HL-60/S4 treated with phorbol 12-myristate 13-acetate at 8.2 ng/mL for 4 days and 3 days (cell line): ENCODE data around the gene LPIN1.
"Not testable (repeated sequence)": the region's sequence is repeated elsewhere in the genome, so short reads cannot be mapped to it uniquely, and the experiment has no call there.

Experiments
- in situ Hi-C: fragments of 300-500 bp; cut with MboI; formaldehyde crosslinking; loops from 2 replicates; pipeline ENCODE4 v1.15.0; 2022; ENCODE audit warnings: low sequenced_read_pairs

Gene LPIN1

DNA sequence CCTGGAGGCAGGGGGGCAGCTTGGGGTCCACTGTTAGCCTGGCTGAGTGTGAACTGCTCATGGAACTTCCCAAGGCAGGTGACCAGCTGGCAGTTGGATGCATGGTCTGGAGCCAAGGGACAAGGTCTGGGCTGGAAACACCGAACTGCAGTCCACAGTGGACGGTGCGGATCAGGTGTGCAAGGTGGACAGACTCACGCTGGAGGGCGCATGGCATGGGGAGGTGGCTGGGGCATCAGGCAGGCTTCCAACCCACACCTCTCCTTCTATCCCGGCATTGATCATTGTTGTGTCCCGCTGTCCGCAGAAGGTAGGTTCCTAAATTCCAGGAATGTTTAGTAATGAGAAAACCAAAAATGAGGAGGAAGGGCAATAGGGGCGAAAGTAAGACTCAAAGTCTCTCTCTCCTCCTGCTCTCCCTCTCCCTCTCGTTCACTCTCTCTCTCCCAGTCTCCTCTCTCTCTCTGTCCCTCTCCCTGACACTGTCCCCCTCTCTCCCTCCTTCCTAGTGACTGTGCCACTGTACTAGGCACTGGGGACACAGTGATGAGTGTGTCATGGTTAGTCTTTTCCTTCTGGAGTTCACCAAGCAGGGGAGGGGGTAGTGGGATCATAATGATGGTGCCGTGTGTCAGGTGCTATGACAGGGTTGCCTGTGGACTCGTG lies 30.3 kb upstream of the LPIN1 start:
- in situ Hi-C loops = no loop called here

DNA sequence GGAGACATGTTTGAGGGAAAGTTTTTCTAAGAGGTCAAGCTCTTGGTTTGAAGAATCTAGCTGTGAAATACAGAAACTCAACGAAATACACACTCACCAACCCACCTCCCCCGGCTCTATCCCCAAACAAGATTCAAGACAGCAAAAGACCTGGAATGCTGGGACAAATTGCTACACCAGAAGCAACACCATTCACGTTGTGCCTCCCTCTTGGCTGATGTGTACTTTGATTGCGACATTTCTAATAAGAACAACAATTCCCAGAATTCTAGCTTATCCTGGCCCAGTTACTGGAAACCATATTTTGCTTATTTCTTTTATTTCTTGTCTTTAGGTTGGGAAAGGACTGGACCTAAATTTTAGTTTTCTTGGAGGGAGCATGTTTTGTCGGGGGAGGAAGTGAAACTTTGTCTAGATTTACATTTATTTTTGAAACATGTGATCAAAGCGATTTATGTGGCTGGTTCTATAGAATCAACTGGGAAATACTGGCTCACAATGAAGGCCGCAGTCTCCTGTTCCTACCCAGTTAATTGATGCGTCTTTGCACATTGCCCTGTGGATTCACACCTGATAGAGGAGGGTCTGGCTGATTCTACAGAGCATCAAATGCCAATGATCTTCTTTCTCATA lies 29.6 kb upstream of the LPIN1 start:
- in situ Hi-C loops = no loop called here

DNA sequence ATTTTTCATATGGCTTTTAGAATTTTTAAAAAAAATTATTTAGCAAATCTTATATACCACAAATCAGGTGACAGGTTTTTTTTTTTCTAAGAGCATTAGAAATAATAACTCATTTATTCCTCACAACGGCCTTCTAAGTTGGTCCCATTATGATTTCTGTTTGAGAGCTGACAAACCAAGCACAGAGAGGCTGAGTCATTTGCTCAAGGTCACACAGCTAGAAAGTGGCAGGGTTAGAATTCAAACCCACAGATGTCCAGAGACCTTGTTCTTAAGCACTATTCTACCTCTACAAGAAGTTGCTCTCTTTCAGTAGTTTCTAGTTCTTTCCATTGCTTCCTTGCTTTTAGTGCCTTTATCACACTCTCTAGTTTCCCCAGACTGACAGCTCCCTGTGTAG lies 28.8 kb upstream of the LPIN1 start:
- in situ Hi-C loops = no loop called here

DNA sequence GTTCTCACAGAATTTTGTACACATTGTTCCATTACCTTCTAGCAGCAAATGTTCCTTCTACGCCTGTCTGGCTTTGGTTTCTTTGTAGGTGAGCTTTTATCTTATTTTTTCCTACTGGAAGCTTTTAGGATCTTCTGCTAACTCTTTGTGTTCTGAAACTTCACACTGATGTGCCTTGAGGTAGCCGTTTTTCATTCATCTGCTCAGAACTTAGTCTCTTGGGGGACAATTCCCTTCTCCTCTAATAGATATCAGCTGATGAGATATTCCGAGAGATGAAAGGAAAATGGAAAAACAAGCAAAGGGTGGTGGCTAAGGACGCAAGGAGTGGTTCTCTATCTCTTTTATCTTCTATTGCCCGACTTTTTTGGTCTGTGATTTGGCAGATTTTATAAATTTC lies 27.8 kb upstream of the LPIN1 start:
- in situ Hi-C loops = no loop called here

DNA sequence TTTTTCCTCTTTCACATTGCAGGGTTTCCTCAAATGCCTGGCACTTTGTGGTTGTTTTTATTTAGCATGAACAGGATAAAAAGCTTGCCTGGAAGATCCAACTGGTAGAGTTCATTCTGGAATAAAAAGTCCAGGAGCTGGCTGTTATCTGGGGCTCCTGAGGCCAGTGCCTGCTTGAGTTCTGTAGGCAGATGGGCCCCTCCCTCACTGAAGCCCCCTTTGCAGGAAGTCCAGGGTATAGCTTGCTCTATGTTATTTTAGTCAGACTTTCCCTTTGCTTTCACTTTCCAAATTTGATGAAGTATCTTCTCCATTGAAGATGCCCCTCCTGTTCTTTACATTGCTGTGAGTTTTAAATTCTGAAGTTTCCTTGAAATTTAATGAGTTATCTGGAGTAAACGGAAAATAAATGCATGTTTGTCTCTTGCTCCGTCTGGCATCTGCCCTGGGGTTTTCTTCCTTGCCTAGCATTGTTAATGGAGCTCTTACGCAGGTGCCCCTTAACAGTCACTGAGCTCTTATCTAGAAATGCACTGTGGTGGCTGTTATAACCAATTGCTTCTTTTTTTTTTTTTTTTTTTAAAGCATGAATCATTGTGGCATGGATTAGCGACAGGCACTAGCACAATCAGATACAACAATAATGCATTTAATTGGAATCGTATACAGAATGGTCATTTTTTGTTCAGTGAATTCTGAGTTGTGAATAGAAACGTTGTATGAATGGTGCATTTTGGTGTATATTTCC lies 27.0 kb upstream of the LPIN1 start:
- in situ Hi-C loops = no loop called here

DNA sequence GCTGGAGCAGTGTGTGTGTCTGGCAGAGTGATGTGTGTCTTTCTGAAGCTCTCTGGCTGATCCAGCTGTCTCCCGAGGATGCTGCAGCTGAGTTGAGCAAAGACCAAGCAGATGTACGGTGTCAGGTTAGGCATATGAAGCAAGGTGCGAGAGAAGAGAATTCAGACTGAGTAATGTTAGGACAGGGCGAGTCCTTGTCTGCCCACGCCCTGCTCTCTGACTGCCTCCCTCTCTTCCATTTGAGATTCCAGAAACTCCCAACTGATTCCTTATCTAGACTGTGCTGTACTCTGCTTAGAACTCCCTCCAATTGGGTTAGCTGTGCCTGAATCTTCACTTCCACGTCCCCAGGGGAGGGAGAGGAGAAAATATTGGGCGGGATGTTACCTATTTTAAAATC lies 25.7 kb upstream of the LPIN1 start:
- in situ Hi-C loops = no loop called here

DNA sequence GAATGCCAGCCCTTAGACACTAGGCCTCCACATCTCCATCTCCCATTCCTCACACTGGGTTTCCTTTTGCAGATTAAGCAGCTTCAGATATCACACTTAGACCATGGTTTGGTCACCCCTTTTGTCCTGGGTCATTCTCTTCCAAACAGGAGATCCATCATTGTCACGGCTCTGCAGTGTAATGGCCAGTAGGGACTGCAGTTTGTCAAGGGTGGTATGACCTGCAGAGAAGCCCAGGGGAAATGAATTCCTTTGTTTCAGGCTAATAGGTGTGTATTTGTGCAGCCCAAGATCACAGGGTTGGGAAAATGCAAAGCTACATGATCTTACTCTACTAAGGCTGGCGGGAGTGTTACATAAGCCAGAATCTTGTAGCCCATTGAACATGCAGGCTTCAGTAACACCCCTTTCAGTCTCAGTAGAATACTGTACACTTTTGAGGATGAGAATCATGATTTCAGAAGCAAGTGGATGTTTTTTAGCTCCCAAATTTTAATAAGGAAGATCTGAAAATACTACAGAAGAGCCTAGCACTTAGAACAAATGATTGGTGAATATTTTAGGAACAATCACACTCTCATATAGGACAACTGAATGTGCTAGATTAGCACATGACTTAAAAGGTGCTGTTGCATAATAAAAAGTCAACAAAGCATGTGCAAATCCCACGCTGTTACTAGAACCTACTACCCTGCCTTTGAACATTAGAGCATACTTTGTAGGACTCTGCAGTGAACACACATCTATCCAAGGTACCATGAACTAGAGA lies 24.0 kb upstream of the LPIN1 start:
- in situ Hi-C loops = no loop called here

DNA sequence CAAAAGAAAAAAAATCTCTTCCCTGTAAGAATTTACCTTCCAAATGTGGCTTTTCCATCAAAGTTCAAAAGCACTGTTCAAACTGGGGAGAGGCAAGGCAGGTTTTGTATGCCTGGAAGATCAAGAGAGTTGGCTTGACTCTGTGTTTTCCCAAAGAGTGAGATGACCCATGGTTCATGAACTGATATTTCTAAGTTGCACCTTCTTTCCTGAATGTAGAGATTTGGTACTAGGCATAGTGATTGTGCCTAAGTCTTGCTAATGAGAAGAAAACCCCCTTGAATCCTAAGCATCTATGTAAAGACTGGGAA lies 23.4 kb upstream of the LPIN1 start:
- in situ Hi-C loops = no loop called here

DNA sequence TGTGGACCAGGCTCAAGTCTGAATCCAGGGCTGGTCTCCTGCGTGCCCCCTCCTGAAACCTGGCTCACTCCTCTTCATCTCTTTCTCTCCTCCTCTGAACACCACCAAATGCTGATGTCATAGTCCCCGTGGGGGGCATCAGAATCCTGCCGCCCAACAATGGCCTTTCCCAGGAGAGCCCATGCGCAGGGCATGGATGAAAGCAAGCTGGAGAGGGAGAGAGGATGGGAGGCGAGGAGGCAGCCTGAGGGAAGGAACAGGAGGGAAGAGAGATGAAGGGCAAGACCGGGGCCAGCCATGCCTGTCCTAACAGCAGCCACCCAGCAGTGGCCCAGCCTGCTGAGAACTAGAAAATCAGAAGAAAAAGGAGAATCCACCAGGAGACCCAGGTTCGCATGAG lies 22.3 kb upstream of the LPIN1 start:
- in situ Hi-C loops = no loop called here

DNA sequence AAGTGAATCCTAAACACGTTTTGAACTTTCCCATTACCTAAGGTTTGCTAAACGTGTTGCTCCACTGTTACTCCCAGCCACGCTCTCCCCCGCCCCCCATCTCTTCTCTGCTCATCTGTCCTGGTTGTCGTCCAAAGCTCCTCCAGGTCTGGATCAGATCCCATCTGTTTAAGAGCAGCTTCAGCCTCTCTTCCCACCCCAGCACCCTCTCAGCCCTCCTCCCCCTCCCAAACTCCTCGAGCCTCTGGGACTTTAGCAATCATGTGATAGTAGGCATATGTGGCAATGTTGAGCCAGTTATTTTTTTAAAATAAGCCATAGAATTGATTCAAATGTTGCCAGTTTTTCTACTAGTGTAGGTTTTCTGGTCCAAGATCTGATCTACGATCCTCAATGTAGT lies 20.0 kb upstream of the LPIN1 start:
- in situ Hi-C loops = no loop called here

DNA sequence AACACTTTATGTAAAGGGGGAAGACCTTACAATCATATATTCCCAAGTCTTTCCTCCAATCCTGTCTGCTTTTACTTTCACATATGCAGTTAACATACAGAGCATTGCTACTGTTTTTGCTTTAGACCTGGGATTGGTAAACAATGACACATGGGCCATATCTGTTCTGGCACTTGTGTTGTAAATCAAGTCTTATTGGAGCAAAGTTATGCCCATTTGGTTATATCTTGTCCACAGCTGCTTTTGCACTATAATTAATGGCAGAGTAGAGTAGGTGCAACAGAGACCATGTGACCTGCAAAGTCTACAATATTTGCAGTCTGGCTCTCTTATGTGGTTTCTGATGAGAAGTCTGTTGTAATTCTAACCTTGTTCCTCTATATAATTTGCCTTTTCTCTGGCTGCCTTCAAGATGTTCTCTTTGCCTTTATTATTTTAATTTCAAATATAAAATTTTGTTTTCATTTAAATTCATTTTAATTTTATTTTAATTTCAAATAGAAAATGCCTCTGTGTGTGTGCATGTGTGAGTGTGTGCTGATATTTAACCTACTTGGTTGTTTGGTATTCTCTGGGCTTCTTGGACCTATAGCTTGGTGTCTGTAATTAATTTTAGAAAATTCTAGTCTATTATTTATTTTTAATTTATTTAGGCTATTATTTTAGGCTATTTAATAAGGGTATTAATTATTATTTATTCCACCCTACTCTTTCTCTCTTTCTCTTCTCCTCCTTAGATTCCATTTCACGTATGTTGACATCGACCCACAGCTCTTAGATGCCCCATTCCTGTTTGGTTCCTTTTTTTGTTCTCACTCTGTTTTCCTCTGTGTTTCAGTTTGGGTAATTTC lies 16.8 kb upstream of the LPIN1 start:
- in situ Hi-C loops = no loop called here

DNA sequence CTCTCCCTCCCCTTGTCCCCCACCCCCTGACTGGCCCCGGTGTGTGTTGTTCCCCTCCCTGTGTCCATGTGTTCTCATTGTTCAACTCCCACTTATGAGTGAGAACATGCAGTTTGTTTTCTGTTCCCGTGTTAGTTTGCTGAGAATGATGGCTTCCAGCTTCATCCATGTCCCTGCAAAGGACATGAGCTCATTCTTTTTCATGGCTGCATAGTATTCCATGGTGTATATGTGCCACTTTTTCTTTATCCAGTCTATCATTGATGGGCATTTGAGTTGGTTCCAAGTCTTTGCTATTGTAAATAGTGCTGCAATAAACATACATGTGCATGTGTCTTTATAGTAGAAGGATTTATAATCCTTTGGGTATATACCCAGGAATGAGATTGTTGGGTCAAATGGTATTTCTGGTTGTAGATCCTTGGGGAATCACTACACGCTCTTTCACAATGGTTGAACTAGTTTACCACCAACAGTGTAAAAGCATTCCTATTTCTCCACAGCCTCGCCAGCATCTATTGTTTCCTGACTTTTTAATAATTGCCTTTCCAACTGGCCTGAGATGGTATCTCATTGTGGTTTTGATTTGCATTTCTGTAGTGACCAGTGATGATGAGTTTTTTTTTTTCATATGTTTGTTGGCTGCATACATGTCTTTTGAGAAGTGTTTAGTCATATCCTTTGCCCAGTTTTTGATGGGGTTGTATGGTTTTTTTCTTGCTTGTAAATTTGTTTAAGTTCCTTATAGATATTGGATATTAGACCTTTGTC lies 15.0 kb upstream of the LPIN1 start:
- in situ Hi-C loops = not testable (repeated sequence)

DNA sequence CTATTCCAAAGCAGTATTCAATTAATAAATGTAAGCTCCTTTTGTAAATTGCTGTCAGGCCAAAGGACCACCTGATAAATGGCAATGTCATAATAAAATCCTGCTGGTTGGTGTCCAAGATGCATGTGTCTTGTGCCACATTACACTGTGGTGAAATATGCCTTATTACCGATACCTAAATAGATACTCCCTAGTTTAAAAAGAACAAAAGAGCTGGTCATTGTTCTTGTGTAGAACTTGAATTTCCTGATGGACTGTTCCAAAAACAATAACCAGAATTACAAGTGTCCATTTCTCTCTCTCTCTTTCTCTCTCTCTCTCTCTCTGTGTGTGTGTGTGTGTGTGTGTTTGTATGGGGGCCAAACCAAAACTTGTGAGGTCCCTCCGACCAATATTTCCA lies 13.8 kb upstream of the LPIN1 start:
- in situ Hi-C loops = no loop called here

DNA sequence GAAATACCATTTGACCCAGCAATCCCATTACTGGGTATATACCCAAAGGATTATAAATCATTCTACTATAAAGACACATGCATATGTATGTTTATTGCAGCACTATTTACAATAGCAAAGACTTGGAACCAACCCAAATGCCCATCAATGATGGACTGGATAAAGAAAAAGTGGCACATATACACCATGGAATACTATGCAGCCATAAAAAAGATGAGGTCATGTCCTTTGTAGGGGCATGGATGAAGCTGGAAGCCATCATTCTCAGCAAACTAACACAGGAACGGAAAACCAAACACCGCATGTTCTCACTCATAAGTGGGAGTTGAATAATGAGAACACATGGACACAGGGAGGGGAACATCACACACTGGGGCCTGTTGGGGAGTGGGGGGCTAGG lies 8.6 kb upstream of the LPIN1 start:
- in situ Hi-C loops = not testable (repeated sequence)

DNA sequence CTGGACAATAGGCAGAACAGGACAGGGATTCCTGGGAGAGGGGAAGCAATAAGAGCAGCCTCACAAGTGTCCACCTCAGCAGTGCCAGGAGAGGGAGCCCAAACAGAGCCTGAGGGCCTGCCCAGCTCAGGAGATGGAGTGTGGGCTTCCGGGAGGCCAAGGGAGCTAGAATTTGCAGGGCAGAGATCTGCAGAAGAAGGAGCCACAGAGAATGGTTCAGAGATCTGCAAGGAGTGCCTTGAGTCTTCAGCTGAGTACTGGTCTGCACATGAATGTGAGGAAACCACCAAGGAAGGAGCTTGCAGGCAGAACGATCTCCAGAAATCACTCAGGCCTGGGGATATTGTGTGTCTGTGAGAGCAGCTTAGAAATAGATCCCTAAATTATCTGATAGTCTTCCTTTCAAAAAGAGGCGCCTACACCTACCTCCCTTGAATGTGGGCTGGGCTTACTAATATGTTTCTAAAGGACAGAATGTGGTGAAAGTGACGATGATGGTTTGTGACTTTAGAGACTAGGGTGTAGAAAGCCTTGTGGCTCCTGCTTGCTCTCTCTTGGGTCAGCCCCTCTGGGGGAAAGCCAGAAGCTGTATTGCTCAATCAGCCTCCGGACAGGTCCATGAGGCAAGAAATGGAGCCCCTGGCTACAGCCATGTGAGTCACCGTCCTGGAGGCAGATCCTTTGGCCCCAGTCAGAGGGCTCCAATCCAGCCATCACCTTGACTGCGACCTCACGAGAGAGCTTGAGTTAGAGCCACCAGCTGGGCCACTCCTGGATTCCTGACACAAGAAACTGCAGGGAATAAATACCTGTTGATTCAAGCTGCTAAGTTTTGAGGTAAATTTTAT lies 7.6 kb upstream of the LPIN1 start:
- in situ Hi-C loops = no loop called here

DNA sequence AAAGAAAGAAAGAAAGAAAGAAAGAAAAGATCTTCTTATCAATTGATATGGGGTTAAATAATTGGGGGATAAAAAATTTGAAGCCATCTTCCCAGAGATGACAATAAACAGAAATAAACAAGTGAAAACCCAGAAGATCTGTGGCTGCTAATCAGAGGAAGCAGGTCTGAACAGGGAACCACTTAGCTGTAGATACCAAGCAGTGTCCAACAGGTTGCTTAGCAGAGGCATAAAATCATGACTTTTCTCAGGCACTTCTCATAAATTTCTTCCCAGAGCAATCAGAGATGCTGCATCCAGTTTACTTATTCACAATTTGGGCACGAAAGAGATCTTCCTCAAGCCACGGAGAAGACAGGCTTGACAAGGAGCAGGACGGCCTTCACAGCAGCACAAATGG lies 5.7 kb upstream of the LPIN1 start:
- in situ Hi-C loops = no loop called here

DNA sequence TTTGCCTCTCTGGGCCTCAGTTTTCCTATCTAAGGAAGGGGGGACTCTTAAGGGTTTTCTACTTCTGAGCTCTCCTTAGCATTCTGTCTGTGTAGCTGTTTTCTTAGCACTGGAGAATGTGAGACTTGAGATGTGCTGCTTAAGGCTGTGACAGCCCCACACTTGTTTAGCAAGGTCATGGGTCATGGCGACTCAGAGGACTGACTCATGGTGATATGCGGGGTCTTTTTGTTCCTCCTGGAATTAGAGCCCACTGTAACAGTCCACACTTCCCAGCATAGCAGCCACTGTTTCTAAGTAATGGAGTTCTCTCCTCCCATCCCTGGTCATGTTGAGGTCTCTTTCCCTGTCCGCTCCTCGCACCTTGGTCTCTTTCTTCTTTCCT lies 4.1 kb upstream of the LPIN1 start:
- in situ Hi-C loops = no loop called here

DNA sequence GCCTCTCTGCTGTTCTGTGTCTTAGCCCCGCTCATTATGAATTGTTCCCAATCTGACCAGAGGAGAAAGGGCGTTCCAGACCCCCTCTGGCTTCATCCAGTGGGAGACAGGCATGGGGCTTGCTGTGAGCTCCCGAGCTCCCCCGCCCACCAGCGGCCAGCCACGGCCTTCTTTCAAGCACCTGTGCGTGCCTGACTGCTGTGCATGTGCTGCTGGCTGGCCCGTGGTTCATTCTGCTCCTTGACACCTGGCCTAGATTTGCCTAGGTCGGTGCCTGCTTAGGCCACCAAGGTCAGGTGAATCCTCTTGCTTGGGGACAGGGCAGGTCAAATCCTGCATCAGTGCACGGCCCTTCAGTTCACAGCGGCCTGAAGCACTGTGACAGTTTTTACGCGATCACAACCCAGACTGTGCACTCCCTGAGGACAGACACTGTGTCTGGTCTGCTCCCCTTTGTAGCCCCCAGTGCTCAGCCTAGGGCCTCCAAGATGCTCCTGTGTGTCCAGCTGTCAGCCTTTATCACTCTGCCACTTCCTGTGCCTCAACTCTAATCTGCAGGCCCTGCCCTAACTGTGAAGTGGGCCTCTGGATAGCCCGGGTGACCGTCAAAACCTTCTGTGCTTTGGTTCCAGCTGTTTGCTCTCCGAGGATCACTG lies 3.6 kb upstream of the LPIN1 start:
- in situ Hi-C loops = no loop called here

DNA sequence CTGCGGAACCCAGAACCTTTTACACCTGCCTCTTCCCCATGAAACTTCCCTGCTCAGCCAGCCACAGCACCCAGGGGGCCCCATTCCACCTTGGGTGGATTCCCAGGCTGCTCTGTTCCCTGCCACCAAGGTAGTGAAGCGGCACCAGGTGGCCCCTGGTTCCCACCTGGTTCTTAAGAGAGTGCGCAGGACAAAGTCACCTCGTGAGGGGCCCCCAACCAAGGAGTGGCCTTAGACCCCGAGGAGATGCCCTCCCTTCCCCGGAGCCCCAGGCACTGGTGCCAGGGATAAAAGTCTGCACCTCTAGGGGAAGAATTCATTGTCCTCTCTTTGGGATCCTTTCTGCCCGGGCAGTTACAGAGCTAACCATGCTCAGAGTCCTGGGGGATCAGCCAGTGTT lies 3.1 kb upstream of the LPIN1 start:
- in situ Hi-C loops = no loop called here
